T-cell (primary cell): ENCODE measurements around the gene RAD23B. TPM values are rescaled to one million over a fixed set of nuclear protein-coding genes. Genes with fewer than 3 reads are reported as not detected.
A peak's percentile ranks its signal among the peaks of the same experiment; 100 is the strongest.

ENCODE experiments used
- ATAC-seq, 4 experiments: fragments of 200-7000 bp in 3 of 4; fragments of 150-1000 bp in 1 of 4; cut with Tn5 transposase; replicated peaks in 1 of 4; 1 replicate in 3 of 4; 2 replicates in 1 of 4; pipeline ENCODE4 v1.10.0; 2021; ENCODE audit warnings: moderate library complexity in 3 of 4, mild to moderate bottlenecking in 2 of 4, moderate number of reproducible peaks in 1 of 4
- CTCF ChIA-PET, 2 donors: fragments of 300-600 bp; sonication (Branson Sonifier 250); formaldehyde crosslinking; loops; one replicate each; lab custom pipeline; 2022; ENCODE audit warnings: antibody characterized with exemption in 2 of 2; lab: Charles Lee
- POLR2A ChIA-PET, 2 donors: fragments of 300-600 bp; sonication (Branson Sonifier 250); formaldehyde crosslinking; loops; one replicate each; lab custom pipeline; 2022; ENCODE audit warnings: antibody characterized with exemption in 2 of 2; lab: Charles Lee
- DNase-seq, 35 experiments: peaks; one replicate each; pipeline versions ENCODE4 v3.0.0 to v3.0.0-alpha.2; 2013 to 2023
- H3K27ac ChIP-seq: one replicate; pipeline ENCODE4 v1.5.1; 2013; ENCODE audit warnings: low read length
- H3K27me3 ChIP-seq, 2 experiments: replicated peaks in 1 of 2; 1 replicate in 1 of 2; 2 replicates in 1 of 2; pipeline versions ENCODE4 v1.6.1 to v1.7.0; 2013; ENCODE audit warnings: low read length in 1 of 2, mixed read lengths in 1 of 2; ENCODE audit not compliant: control insufficient read depth in 2 of 2, insufficient read depth in 2 of 2; ENCODE audit errors: extremely low read depth in 1 of 2
- H3K36me3 ChIP-seq, 2 donors: 1 replicate in 1 of 2; 2 replicates in 1 of 2; pipeline versions ENCODE4 v1.6.1 to v1.7.0; 2013; ENCODE audit warnings: low read length in 1 of 2; ENCODE audit not compliant: control insufficient read depth in 2 of 2, insufficient read depth in 1 of 2; ENCODE audit errors: extremely low read depth in 1 of 2
- H3K4me1 ChIP-seq, 2 experiments: 1 replicate in 1 of 2; 2 replicates in 1 of 2; pipeline versions ENCODE4 v1.6.1 to v1.7.0; 2013; ENCODE audit warnings: low read length in 2 of 2, mixed read lengths in 1 of 2; ENCODE audit not compliant: insufficient read depth in 2 of 2, control insufficient read depth in 1 of 2; ENCODE audit errors: extremely low read depth in 1 of 2
- H3K4me3 ChIP-seq, 2 donors: 1 replicate in 1 of 2; 2 replicates in 1 of 2; pipeline versions ENCODE4 v1.5.1 to v1.7.0; 2013; ENCODE audit warnings: mild to moderate bottlenecking in 2 of 2, low read length in 1 of 2, moderate library complexity in 1 of 2; ENCODE audit not compliant: control insufficient read depth in 1 of 2; ENCODE audit errors: extremely low read depth in 1 of 2
- H3K9me3 ChIP-seq: 2 replicates; pipeline ENCODE4 v1.7.0; 2013
- H3K27ac Mint-ChIP-seq, 2 donors: one replicate each; pipeline ENCODE4 v1.8.0; 2020 to 2021; ENCODE audit warnings: mild to moderate bottlenecking in 2 of 2, mixed read lengths in 2 of 2
- H3K27me3 Mint-ChIP-seq, 2 donors: one replicate each; pipeline ENCODE4 v1.8.0; 2021 to 2022; ENCODE audit warnings: mixed read lengths in 2 of 2
- H3K36me3 Mint-ChIP-seq: one replicate; pipeline ENCODE4 v1.8.0; 2021; ENCODE audit warnings: mixed read lengths
- H3K4me1 Mint-ChIP-seq, 3 donors: one replicate each; pipeline ENCODE4 v1.8.0; 2020 to 2022; ENCODE audit warnings: mixed read lengths in 3 of 3, mild to moderate bottlenecking in 1 of 3
- H3K4me3 Mint-ChIP-seq, 3 donors: one replicate each; pipeline ENCODE4 v1.8.0; 2020 to 2022; ENCODE audit warnings: mild to moderate bottlenecking in 3 of 3, mixed read lengths in 3 of 3, moderate library complexity in 3 of 3
- H3K9me3 Mint-ChIP-seq, 3 donors: one replicate each; pipeline ENCODE4 v1.8.0; 2020 to 2022; ENCODE audit warnings: mixed read lengths in 3 of 3
- WGBS: methylation state at CpG from one replicate; pipeline ENCODE4 v1.1.5; 2013; ENCODE audit warnings: missing lambda C conversion rate; ENCODE audit not compliant: insufficient coverage; 5-methylcytosine and 5-hydroxymethylcytosine counted together
- total RNA-seq, 35 experiments: library from RNA in 6 of 35; stranded (reverse) in 6 of 35; fragments of 120-200 nt in 1 of 35; gene quantifications; one replicate each; pipeline versions ENCODE4 v1.2.1 to v1.2.4 and lab custom pipeline; 2013 to 2026

RAD23B gene
- total RNA-seq, 5 donors from 2014 or later (not counting 1 experiment from before 2014, with no cell fraction given): 55.0 to 68.4 (median 56.2) TPM

DNA sequence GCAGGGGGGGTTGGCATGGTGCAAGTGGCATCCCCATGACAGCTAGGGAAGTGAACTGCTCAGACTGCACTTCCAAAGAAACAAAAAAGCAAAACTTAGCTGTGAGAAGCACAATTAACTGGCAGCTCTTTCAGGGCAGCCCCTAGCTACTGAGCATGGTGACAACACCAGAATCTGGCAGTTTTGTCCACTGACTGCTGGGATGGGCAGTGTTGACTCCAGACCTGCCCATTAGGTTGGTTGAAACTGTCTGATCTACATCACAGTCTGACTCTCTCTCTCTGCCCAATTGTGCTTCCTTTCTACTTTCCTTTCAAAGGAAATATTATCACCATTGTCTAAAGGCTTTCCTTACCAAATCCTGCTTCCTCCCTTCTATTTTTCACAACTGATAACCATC, 12.5 kb upstream of the RAD23B start:
- no peaks in the 10 kb centered on the region for H3K9me3 ChIP-seq
- H3K4me1 ChIP-seq: no peaks in the 10 kb centered on the region
- H3K27ac ChIP-seq: no peak overlapping the region
- no peak for DNase-seq
- Mint-ChIP-seq H3K9me3 (no peaks in the 10 kb centered on the region), H3K27me3 (peaks cover 23 to 35% of the 10 kb centered on the region in 2 donors), H3K36me3 (no peaks in the 10 kb centered on the region), H3K4me1 (peaks cover 0 to 2% (median 0%) of the 10 kb centered on the region in 3 donors), H3K4me3 (no peak overlapping the region), H3K27ac (no peak overlapping the region)
- no peak for ATAC-seq
- H3K36me3 ChIP-seq: no peaks in the 10 kb centered on the region
- no peak overlapping the region for H3K4me3 ChIP-seq
- ChIA-PET CTCF (interaction anchor here in 1 of 2 donors (1.0 kb wide), 1 partner anchor 24 kb away, joined by 4 read pairs; no protein-coding TSS in a partner anchor), POLR2A (no interaction called here)
- H3K27me3 ChIP-seq: peaks cover under 1 to 7% of the 10 kb centered on the region in 2 experiments

DNA sequence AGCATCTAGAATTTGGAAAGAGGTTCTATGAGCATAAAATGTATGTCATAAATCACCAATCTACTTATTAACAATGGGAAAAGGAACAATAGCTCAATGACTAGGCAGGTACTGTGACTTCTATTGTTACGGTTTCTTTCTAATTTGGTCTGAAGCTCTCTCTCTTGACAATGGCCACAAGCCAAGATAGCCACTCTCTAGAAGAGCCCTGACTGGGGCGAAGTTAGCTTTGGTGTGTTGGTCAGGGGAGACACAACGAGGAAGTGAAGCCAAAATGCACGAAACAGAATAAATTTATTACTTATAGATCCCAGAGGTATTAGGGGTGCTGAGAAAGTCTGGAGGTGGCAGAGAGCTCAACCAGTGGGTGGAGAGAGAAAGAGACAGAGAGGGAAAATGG, 9.4 kb upstream of the RAD23B start:
- Mint-ChIP-seq H3K4me3 (no peak overlapping the region), H3K9me3 (no peaks in the 10 kb centered on the region), H3K27ac (no peak overlapping the region), H3K27me3 (peaks cover 29 to 34% of the 10 kb centered on the region in 2 donors), H3K36me3 (no peaks in the 10 kb centered on the region), H3K4me1 (peaks cover 0 to 2% (median 0%) of the 10 kb centered on the region in 3 donors)
- POLR2A ChIA-PET: no interaction called here
- no peaks in the 10 kb centered on the region for H3K4me1 ChIP-seq
- no peak for ATAC-seq
- DNase-seq: no peak
- no peaks in the 10 kb centered on the region for H3K36me3 ChIP-seq
- no peak overlapping the region for H3K27ac ChIP-seq
- no peak overlapping the region for H3K4me3 ChIP-seq
- no peaks in the 10 kb centered on the region for H3K9me3 ChIP-seq
- CTCF ChIA-PET: no interaction called here
- peaks cover 3 to 13% of the 10 kb centered on the region in 2 experiments for H3K27me3 ChIP-seq
- no CpG with 5 or more reads among the region's 4 CpGs for WGBS

DNA sequence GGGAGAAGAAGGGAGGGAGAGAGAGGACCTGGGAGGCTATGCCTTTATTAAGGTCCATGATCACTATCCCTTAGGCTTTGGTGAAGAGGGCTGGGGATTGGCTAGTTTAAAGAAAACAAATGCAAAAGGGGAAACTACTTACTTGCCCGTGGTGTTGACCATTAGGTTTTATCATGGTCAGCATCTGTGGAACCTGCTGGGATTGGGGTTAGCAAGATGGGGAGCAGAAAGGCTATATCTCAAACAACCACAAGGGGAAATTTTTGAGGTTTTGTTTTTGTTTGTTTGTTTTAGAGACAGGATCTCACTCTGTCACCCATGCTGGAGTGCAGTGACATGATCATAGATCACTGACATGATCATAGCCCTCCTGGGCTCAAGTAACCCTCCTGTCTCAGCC, 9.0 kb upstream of the RAD23B start:
- CTCF ChIA-PET: no interaction called here
- Mint-ChIP-seq H3K4me3 (no peak overlapping the region), H3K9me3 (no peaks in the 10 kb centered on the region), H3K27ac (no peak overlapping the region), H3K36me3 (no peaks in the 10 kb centered on the region), H3K27me3 (peaks cover 29 to 34% of the 10 kb centered on the region in 2 donors), H3K4me1 (peaks cover 0 to 2% (median 0%) of the 10 kb centered on the region in 3 donors)
- no peaks in the 10 kb centered on the region for H3K9me3 ChIP-seq
- H3K27me3 ChIP-seq: peaks cover 3 to 13% of the 10 kb centered on the region in 2 experiments
- no CpG with 5 or more reads among the region's 1 CpG for WGBS
- H3K27ac ChIP-seq: no peak overlapping the region
- H3K4me1 ChIP-seq: no peaks in the 10 kb centered on the region
- no peak overlapping the region for H3K4me3 ChIP-seq
- ATAC-seq: peak in 2 of 4 experiments; percentile 32
- H3K36me3 ChIP-seq: no peaks in the 10 kb centered on the region
- peak in 1 of 35 experiments; percentile 23 for DNase-seq
- POLR2A ChIA-PET: no interaction called here

DNA sequence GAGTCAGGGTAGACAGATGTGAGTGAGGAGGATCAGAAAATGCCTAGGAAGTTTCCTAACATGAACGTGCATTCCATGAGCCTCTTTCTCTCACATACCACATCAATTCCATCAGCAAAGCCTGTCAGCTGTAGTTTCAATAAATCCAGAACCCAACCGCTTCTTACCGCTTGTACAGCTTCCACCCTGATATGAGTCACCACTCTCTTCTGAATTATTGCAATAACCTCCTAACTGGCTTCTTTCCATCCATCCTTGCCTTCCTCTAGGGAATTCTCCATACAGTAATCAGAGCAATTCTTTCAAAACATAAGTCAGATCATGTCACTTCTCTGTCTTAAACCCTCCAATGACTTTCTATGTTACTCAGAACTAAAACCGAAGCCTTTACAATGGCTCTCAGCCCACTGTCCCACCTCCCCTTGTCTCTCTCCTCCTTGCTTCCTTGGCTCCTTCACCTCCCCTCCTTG, 8.1 kb upstream of the RAD23B start:
- Mint-ChIP-seq H3K4me1 (peaks cover 0 to 2% (median 0%) of the 10 kb centered on the region in 3 donors), H3K9me3 (no peaks in the 10 kb centered on the region), H3K36me3 (no peaks in the 10 kb centered on the region), H3K4me3 (no peak overlapping the region), H3K27ac (no peak overlapping the region), H3K27me3 (peaks cover 28 to 34% of the 10 kb centered on the region in 2 donors)
- DNase-seq (no peak), ATAC-seq (no peak)
- CTCF ChIA-PET: no interaction called here
- 86% methylated on average over 4 of the region's 4 CpGs for WGBS
- Histone ChIP-seq H3K9me3 (no peaks in the 10 kb centered on the region), H3K27ac (no peak overlapping the region), H3K4me1 (no peaks in the 10 kb centered on the region), H3K4me3 (no peak overlapping the region), H3K27me3 (peaks cover 3 to 13% of the 10 kb centered on the region in 2 experiments), H3K36me3 (no peaks in the 10 kb centered on the region)
- POLR2A ChIA-PET: no interaction called here

DNA sequence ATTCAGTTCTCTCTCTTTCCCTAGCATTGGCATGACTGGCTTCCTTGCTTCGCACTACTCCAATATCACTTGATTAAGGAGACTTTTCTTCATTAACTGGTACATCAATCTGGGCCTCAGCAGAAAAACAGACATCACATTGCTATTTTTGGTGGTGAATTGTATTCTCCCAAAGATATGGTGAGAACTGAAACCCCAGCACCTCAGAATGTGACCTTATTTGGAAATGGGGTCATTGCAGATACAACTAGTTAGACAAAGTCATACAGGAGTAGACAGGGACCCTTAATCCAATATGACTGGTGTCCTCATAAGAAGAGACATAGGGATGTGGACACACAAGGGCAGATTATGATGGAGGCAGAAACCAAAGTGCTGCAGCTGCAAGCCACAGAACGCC, 7.5 kb upstream of the RAD23B start:
- no peaks in the 10 kb centered on the region for H3K9me3 Mint-ChIP-seq
- H3K27ac ChIP-seq: no peak overlapping the region
- POLR2A ChIA-PET: no interaction called here

DNA sequence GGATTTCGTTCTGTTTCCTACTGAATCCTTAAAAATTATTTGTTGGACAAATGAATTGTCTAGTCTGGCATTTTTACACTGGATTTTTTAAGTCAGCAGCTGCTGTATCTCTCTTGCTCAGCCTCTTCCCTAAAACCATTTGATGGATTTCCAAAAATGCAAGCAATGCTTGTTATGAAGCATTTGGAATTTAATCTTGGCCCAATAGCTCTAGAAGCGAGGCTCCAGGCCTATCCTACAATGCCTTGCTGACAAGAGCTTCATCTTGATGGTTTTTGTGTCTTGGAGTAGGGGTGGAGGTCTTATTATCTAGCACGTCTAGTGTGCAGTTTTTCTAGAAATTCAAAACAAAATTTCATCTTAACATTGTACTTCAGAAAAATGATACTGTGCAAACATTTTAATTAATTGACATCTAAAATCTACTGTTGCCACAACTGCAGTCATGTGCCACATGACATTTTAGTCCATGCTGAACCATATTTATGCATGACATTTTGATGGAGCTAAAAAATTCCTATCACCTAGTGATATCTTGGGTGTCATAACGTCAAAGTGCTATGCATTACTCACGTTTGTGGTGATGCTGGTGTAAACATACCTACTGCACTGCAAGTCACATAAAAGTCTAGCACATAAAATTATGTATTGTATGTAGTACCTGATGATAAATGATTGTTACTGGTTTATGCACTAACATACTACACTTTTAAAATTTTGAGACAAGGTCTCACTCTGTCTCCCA, 5.9 kb upstream of the RAD23B start:
- CTCF ChIA-PET: no interaction called here
- ATAC-seq: no peak
- no peak overlapping the region for H3K4me3 ChIP-seq

More for the DNA sequence above, 7.5 kb upstream of the RAD23B start:
- WGBS: no CpG with 5 or more reads among the region's 2 CpGs
- no peak overlapping the region for H3K4me3 ChIP-seq
- Mint-ChIP-seq H3K27me3 (peaks cover 23 to 31% of the 10 kb centered on the region in 2 donors), H3K27ac (no peak overlapping the region), H3K4me1 (no peaks in the 10 kb centered on the region), H3K36me3 (no peaks in the 10 kb centered on the region), H3K4me3 (no peak overlapping the region)
- no peak for ATAC-seq
- no peak for DNase-seq
- H3K36me3 ChIP-seq: no peaks in the 10 kb centered on the region
- no peaks in the 10 kb centered on the region for H3K9me3 ChIP-seq
- H3K4me1 ChIP-seq: no peaks in the 10 kb centered on the region
- CTCF ChIA-PET: no interaction called here
- peaks cover 3 to 11% of the 10 kb centered on the region in 2 experiments for H3K27me3 ChIP-seq

More for the DNA sequence above, 5.9 kb upstream of the RAD23B start:
- WGBS: 60% methylated on average over 1 of the region's 5 CpGs
- H3K4me1 Mint-ChIP-seq: peaks cover 2 to 14% (median 3%) of the 10 kb centered on the region in 3 donors
- no peak overlapping the region for H3K4me3 Mint-ChIP-seq
- no peak overlapping the region for H3K27ac Mint-ChIP-seq
- no peaks in the 10 kb centered on the region for H3K36me3 ChIP-seq
- H3K27me3 Mint-ChIP-seq: peaks cover 18 to 31% of the 10 kb centered on the region in 2 donors
- no peak overlapping the region for H3K27ac ChIP-seq
- no peaks in the 10 kb centered on the region for H3K9me3 ChIP-seq
- H3K27me3 ChIP-seq: peaks cover 3 to 9% of the 10 kb centered on the region in 2 experiments
- POLR2A ChIA-PET: no interaction called here
- no peaks in the 10 kb centered on the region for H3K9me3 Mint-ChIP-seq
- DNase-seq: no peak
- H3K4me1 ChIP-seq: peaks cover 2% of the 10 kb centered on the region in 2 experiments
- no peaks in the 10 kb centered on the region for H3K36me3 Mint-ChIP-seq
